AG10803 (cell line): ENCODE measurements around the gene IMPA2.

ENCODE experiments used
- DNase-seq: peaks from one replicate; pipeline ENCODE4 v3.0.0; 2010; ENCODE audit warnings: low read depth
- H3K4me3 ChIP-seq: 2 replicates; pipeline ENCODE4 v1.5.1; 2011; ENCODE audit warnings: mild to moderate bottlenecking, low read length, control low read depth
- CTCF ChIP-seq: conservative IDR thresholded peaks from 2 replicates; pipeline ENCODE4 v1.5.1; 2011; ENCODE audit warnings: mild to moderate bottlenecking, low read length, control low read depth, inconsistent platforms

IMPA2 gene

GRCh38 chr18:11996190-11996754, 15.0 kb downstream of the IMPA2 start:
- no peak for TF ChIP-seq CTCF
- no peak overlapping the region for H3K4me3 ChIP-seq

GRCh38 chr18:11996907-11997306, 15.6 kb downstream of the IMPA2 start:
- H3K4me3 ChIP-seq = no peak overlapping the region
- TF ChIP-seq CTCF = no peak
- no peak for DNase-seq

More at GRCh38 chr18:11996190-11996754, 15.0 kb downstream of the IMPA2 start:
- DNase-seq = no peak

- no peak for DNase-seq
- no peak for TF ChIP-seq CTCF
- no peak overlapping the region for H3K4me3 ChIP-seq
Measured at GRCh38 chr18:11997466-11997865, 16.2 kb downstream of the IMPA2 start.

- no peak overlapping the region for H3K4me3 ChIP-seq
- DNase-seq = no peak
- no peak for TF ChIP-seq CTCF
Measured at GRCh38 chr18:11998193-11998592, 16.9 kb downstream of the IMPA2 start.

GRCh38 chr18:11999429-11999828, 18.1 kb downstream of the IMPA2 start:
- no peak for DNase-seq
- no peak for TF ChIP-seq CTCF
- no peak overlapping the region for H3K4me3 ChIP-seq

GRCh38 chr18:12000072-12000659, 18.9 kb downstream of the IMPA2 start:
- no peak overlapping the region for H3K4me3 ChIP-seq
- DNase-seq = no peak
- TF ChIP-seq CTCF = no peak

- DNase-seq = no peak
- no peak for TF ChIP-seq CTCF
- H3K4me3 ChIP-seq = no peak overlapping the region
Measured at GRCh38 chr18:12001421-12001820, 20.1 kb downstream of the IMPA2 start.
